ENCODE measurements around the gene PXK. TPM values are rescaled to one million over a fixed set of nuclear protein-coding genes. Genes with fewer than 3 reads are reported as not detected.

PXK gene
- total RNA-seq, 4 donors from 2014 or later = 22.7 to 51.3 (median 41.0) TPM

DNA sequence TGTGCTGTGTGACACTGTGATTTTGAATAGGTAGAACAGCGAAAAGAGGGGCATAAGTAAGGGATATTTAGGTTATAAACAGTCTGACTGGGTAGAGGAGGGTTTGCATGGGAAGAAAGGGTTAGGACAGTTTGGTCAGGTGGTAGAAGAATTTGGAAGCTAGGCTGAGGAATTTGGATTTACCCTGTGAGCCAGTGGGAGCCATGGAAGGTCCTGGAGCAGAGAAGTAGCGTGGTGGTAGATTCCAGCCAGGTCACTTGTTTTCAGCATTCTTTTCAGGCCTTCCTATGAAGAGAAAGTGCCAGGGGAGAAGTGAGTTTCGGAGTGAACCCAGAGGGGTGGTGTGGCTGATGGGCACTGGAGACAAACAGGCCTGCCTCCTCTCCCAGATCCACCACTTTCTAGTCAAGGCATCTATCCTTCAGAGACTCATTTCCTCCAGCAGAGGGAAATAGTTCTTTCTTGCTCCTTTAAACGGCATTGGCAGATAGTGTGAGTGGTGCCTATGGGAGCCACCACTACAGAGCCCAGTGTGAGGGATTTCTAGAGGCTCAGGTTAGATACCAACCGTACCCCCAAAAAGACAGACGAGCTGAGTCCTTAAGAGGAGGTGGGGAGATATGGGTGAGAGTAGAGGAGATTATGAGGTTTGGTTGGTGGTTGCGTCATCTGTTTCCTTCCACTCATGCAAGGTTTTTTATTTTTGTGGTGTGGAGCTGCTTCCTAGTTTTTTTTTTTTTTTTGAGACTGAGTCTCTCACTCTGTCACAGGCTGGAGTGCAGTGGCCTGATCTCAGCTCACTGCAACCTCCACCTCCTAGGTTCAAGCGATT is 21.2 kb downstream of the PXK start:
- no peak for TF ChIP-seq POLR2A (IDR thresholded peaks at IDR 0.05)
- TF ChIP-seq EP300 (IDR thresholded peaks at IDR 0.05) = no peak
- TF ChIP-seq, protein P1, sequence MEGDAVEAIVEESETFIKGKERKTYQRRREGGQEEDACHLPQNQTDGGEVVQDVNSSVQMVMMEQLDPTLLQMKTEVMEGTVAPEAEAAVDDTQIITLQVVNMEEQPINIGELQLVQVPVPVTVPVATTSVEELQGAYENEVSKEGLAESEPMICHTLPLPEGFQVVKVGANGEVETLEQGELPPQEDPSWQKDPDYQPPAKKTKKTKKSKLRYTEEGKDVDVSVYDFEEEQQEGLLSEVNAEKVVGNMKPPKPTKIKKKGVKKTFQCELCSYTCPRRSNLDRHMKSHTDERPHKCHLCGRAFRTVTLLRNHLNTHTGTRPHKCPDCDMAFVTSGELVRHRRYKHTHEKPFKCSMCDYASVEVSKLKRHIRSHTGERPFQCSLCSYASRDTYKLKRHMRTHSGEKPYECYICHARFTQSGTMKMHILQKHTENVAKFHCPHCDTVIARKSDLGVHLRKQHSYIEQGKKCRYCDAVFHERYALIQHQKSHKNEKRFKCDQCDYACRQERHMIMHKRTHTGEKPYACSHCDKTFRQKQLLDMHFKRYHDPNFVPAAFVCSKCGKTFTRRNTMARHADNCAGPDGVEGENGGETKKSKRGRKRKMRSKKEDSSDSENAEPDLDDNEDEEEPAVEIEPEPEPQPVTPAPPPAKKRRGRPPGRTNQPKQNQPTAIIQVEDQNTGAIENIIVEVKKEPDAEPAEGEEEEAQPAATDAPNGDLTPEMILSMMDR (IDR thresholded peaks at IDR 0.05) = no peak
- DNase-seq (ENCODE audit: low spot score in 2 of 2) = no peak
- no peak overlapping the region for H3K4me3 ChIP-seq
- H3K27me3 ChIP-seq = no peaks in the 10 kb centered on the region
- 80 to 83% methylated on average over 8 of the region's 8 CpGs for WGBS, 2 donors
- peak overlapping the region in 1 of 4 donors; percentile 28 for H3K27ac ChIP-seq
- H3K36me3 ChIP-seq = no peaks in the 10 kb centered on the region
- peaks cover 0 to 30% (median 9%) of the 10 kb centered on the region in 4 donors for H3K4me1 ChIP-seq
- no peaks in the 10 kb centered on the region for H3K9me3 ChIP-seq

DNA sequence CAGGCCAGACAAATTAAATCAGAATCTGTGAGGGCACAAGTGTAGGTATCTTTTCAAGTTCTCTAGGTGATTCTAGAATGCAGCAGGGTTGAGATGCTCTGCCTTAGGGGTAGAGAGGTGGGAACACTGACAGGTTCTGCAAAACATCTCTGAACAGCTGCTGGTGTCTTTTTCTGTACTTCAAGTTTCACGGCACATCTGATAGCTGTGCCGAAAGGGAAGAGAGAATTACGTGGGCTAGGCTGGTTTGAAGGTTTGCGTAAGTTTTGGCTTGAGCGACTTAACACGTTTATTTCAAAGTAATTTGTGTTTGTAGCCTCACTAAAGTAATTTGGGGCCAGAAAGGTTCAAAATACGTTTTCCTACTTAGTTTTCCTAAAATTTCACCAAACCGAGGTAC is 22.5 kb downstream of the PXK start:
- H3K27ac ChIP-seq = no peak overlapping the region
- H3K27me3 ChIP-seq = no peaks in the 10 kb centered on the region
- no peak overlapping the region for H3K4me3 ChIP-seq
- DNase-seq (ENCODE audit: low spot score in 2 of 2) = no peak
- peaks cover 0 to 27% (median 9%) of the 10 kb centered on the region in 4 donors for H3K4me1 ChIP-seq
- no peaks in the 10 kb centered on the region for H3K9me3 ChIP-seq
- WGBS, 2 donors = 84 to 87% methylated on average over 8 of the region's 8 CpGs
- no peaks in the 10 kb centered on the region for H3K36me3 ChIP-seq
- no peak for TF ChIP-seq POLR2A (IDR thresholded peaks at IDR 0.05)
- no peak for TF ChIP-seq EP300 (IDR thresholded peaks at IDR 0.05)
- TF ChIP-seq, protein P1 (IDR thresholded peaks at IDR 0.05) = no peak

DNA sequence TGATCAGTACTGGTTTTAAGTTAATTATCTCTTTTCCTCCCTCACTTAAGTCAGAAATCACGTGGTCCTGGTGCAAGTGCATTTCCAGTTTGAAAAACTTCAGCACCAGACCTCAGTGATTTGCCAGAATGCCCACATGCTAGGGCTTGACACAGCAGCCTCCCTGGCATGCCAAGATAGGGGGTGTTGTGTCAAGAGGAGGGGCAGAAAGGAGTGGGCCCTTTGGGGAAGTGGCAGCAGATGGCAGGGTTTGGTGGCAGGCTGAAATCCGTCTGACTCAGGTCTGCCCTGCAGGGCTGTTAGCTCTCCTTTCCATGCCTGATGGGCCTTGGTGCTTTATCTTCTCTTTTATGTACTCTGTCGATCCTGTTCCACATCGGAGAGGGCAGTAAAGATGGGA is 23.4 kb downstream of the PXK start:
- Histone ChIP-seq H3K27ac (no peak overlapping the region), H3K36me3 (no peaks in the 10 kb centered on the region), H3K4me1 (peaks cover 0 to 19% (median 6%) of the 10 kb centered on the region in 4 donors), H3K9me3 (no peaks in the 10 kb centered on the region), H3K4me3 (no peak overlapping the region), H3K27me3 (no peaks in the 10 kb centered on the region)
- DNase-seq (ENCODE audit: low spot score in 2 of 2) = no peak
- no peak for TF ChIP-seq EP300 (IDR thresholded peaks at IDR 0.05)
- TF ChIP-seq, protein P1 (IDR thresholded peaks at IDR 0.05) = no peak
- no peak for TF ChIP-seq POLR2A (IDR thresholded peaks at IDR 0.05)
- 36 to 39% methylated on average over 4 of the region's 4 CpGs for WGBS, 2 donors

DNA sequence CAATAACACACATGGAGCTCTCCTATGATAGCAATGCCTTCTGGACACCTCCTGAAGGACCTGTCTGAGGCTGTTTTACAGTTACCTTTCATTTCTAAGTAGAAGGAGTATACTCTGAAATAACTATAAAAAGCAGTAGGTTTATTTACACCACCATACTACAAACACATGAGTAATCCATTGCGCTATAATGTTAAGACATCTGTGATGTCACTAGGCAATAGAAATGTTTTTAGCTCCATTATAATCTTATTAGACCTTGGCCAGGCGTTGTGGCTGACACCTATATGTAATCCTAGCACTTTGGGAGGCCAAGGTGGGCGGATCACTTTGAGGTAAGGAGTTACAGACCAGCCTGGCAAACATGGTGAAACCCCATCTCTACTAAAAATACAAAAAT is 24.7 kb downstream of the PXK start:
- H3K9me3 ChIP-seq = no peaks in the 10 kb centered on the region
- H3K36me3 ChIP-seq = no peaks in the 10 kb centered on the region
- no peak overlapping the region for H3K27ac ChIP-seq
- TF ChIP-seq, protein P1 (IDR thresholded peaks at IDR 0.05) = no peak
- TF ChIP-seq EP300 (IDR thresholded peaks at IDR 0.05) (no peak), POLR2A (IDR thresholded peaks at IDR 0.05) (no peak)
- WGBS, 2 donors = 92 to 94% methylated on average over 3 of the region's 3 CpGs
- no peak for DNase-seq (ENCODE audit: low spot score in 2 of 2)
- H3K4me1 ChIP-seq = peaks cover 0 to 14% (median 4%) of the 10 kb centered on the region in 4 donors
- no peak overlapping the region for H3K4me3 ChIP-seq
- no peaks in the 10 kb centered on the region for H3K27me3 ChIP-seq

DNA sequence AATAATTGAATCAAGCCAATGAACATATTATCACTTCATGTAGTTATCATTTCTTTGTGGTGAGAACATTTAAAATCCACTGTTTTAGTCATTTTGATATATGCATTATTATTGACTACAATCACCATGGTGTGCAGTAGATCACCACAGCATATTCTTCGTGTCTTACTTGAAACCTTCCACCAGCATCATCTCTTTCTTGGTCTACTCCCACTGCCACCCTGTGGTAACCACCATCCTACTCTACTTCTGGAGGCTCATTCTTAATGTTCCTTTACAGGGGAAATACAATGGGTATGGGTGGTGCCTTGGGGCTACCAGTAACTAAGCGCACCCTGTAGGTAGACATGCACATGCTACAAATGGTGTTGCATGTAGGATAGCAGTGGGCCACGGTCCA is 25.4 kb downstream of the PXK start:
- Histone ChIP-seq H3K27me3 (no peaks in the 10 kb centered on the region), H3K27ac (no peak overlapping the region), H3K9me3 (no peaks in the 10 kb centered on the region), H3K4me3 (no peak overlapping the region), H3K36me3 (no peaks in the 10 kb centered on the region), H3K4me1 (peaks cover 0 to 12% (median 3%) of the 10 kb centered on the region in 4 donors)
- WGBS, 2 donors = 93 to 97% methylated on average over 3 of the region's 3 CpGs
- no peak for DNase-seq (ENCODE audit: low spot score in 2 of 2)
- TF ChIP-seq, protein P1 (IDR thresholded peaks at IDR 0.05) = no peak
- no peak for TF ChIP-seq POLR2A (IDR thresholded peaks at IDR 0.05)
- TF ChIP-seq EP300 (IDR thresholded peaks at IDR 0.05) = no peak

Measured in tibial nerve (tissue), 4 donors.